Dedifferentiated amniotic fluid mesenchymal stem cell (primary cell): Measurements from ENCODE around the gene CCDC146.
"Not testable (repeated sequence)": the region's sequence is repeated elsewhere in the genome, so short reads cannot be mapped to it uniquely, and the experiment has no call there.

ENCODE experiments used
- DNase-seq: peaks from one replicate; pipeline ENCODE4 v3.0.0-alpha.2; 2016; ENCODE audit errors: extremely low spot score

The CCDC146 gene

GRCh38 chr7:77329466-77330168 lies 207.2 kb downstream of the CCDC146 start:
- DNase-seq: no peak

DNA sequence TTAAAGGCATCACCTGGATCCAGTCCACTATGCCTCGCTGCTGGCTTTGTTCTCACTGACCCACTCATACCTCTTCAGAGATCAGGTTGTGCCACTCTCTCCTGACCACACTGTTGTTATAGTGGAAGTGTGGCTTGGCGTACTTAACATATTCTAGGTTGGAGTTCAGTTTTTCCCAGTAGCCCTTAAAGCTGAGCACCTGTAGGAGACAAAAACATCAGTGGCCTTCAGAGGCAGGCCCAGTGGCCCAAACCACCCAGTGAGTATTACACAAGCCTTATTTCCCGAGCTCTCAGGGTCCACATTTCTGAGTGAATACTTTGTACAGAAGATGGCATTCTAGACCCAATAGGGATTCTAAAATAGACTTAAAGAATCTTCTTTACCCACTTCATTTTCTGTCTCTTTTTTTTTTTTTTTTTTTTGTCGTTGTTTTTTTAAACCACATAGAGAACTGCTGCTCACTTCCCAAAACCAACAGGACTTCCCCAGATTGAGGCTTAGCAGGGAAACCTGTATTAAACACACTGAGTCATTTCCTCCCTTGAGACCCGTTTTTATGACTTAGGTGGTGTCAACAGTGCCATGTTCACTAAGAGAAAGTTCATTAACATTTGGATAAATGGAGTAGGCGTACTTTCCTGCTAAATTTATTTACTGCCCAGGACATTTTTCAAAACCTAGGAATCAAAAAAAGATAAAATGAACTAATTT lies 207.9 kb downstream of the CCDC146 start:
- no peak for DNase-seq

- DNase-seq: peak; percentile 88
Observed at GRCh38 chr7:77331938-77332695, 209.7 kb downstream of the CCDC146 start.

DNA sequence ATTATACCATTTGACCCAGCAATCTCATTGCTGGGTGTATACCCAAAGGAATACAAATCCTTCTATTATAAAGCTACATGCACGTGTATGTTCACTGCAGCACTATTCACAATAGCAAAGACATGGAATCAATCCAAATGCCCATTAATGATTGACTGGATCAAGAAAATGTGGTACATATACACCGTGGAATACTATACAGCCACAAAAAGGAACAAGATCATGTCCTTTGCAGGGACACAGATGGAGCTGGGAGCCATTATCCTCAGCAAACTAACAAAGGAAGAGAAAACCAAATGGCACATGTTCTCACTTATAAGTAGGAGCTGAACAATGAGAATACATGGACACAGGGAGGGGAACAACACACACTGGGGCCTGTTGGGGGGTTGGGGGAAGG lies 211.6 kb downstream of the CCDC146 start:
- not testable (repeated sequence) for DNase-seq

DNA sequence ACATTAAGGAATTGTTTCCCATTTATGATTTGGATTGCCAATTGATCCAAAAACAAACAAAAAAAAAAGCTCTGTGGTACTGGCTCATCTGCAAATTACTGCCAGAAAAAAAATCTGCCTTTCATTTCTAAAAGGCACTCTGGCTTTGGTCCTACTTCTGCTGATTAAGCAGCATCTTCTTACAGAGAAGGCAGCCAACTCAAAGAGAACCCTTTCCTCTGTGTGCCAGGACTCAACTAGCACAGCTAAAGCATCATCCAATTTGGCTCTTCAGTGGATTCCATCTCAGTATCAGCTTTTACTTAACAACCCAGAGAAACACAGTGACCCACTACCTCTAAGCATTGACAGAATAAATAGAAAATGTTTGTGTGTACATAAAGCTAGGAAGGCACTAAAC lies 213.2 kb downstream of the CCDC146 start:
- peak; percentile 28 for DNase-seq

- DNase-seq: no peak
Observed at GRCh38 chr7:77337456-77337990, 215.1 kb downstream of the CCDC146 start.

- no peak for DNase-seq
Observed at GRCh38 chr7:77338260-77338659, 215.8 kb downstream of the CCDC146 start.

DNA sequence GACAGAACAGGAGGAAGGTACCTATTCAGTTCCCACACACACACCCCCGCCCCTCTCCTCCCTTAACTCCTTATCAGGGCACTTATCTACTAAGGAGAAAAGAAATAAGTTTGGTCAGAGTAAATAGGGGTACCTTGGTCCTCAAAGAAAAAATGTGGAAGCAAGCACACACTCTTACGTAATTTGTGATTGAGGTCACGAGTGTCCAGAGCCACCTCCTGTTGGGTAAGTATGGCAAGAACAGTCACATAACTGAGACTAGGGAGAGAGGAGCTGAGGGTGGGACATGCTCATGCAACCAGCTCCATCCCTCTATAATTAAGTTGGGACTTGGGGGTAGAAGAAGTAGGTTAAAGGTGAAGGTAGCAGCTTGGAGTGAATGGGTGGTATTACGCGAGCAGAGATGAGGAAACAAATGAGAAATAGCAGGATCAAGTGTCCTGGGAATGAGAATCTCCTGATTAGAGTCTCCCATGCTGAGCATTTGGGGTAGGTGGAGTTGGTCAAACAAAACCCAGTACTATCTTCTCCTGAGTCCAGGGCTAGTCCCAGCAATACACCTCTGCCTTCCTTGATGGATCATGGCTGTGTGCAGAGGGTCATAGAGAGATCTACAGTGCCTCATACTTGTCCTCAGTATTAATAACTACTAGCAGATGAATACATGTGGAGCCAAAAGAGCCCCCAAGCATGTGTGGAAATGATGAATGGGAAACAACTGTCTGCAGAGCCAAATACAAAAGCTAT lies 216.6 kb downstream of the CCDC146 start:
- DNase-seq: no peak

- DNase-seq: no peak
Observed at GRCh38 chr7:77339726-77340125, 217.3 kb downstream of the CCDC146 start.
